Esophagus muscularis mucosa (tissue), 4 donors: Measurements from ENCODE around the gene DEAF1. TPM values are rescaled to one million over a fixed set of nuclear protein-coding genes. Genes with fewer than 3 reads are reported as not detected.
"Not testable (repeated sequence)": the region's sequence is repeated elsewhere in the genome, so short reads cannot be mapped to it uniquely, and the experiment has no call there.

ENCODE experiments used
- DNase-seq: peaks from one replicate; pipeline ENCODE4 v3.0.0-alpha.2; 2017; ENCODE audit errors: extremely low spot score
- H3K27ac ChIP-seq, 4 donors: fragments of 200-600 bp; sonication (generic); replicated peaks in 1 of 4; 1 replicate in 3 of 4; 2 replicates in 1 of 4; pipeline ENCODE4 v1.5.1; 2016 to 2019; ENCODE audit warnings: mild to moderate bottlenecking in 1 of 4
- H3K27me3 ChIP-seq, 4 donors: fragments of 200-600 bp; sonication (generic); one replicate each; pipeline versions ENCODE4 v1.5.1 to v1.6.0; 2016 to 2019
- H3K36me3 ChIP-seq, 4 donors: fragments of 200-600 bp; sonication (generic); one replicate each; pipeline ENCODE4 v1.5.1; 2016 to 2019
- H3K4me1 ChIP-seq, 4 donors: fragments of 200-600 bp; sonication (generic); one replicate each; pipeline ENCODE4 v1.5.1; 2016 to 2019
- H3K4me3 ChIP-seq, 4 donors: fragments of 200-600 bp; sonication (generic); 1 replicate in 2 of 4; 2 replicates in 2 of 4; pipeline ENCODE4 v1.5.1; 2016 to 2019; ENCODE audit warnings: mild to moderate bottlenecking in 4 of 4, moderate library complexity in 1 of 4
- H3K9me3 ChIP-seq, 4 donors: fragments of 200-600 bp; sonication (generic); 1 replicate in 3 of 4; 2 replicates in 1 of 4; pipeline ENCODE4 v1.5.1; 2016 to 2019
- EP300 ChIP-seq: sonication (generic); formaldehyde crosslinking; IDR thresholded peaks from one replicate; pipeline ENCODE4 v1.6.1; 2017; ENCODE audit warnings: antibody characterized with exemption
- POLR2A ChIP-seq: fragments of 450-650 bp; IDR thresholded peaks from one replicate; pipeline ENCODE4 v1.6.1; 2017; ENCODE audit warnings: antibody characterized with exemption, moderate library complexity, mild to moderate bottlenecking, low read depth
- POLR2AphosphoS5 ChIP-seq, 2 donors: sonication (generic); formaldehyde crosslinking; IDR thresholded peaks; one replicate each; pipeline ENCODE4 v1.6.1; 2017; ENCODE audit warnings: antibody characterized with exemption in 2 of 2
- WGBS: methylation state at CpG from one replicate; pipeline ENCODE4 v1.1.5; 2018; 5-methylcytosine and 5-hydroxymethylcytosine counted together
- intact Hi-C: fragments of 100-400 bp; cut with DNase I; formaldehyde crosslinking; loops from one replicate; pipeline ENCODE4 v1.15.1; 2023
- total RNA-seq, 4 donors: library from RNA; depleted of rRNA; stranded (reverse); fragments of >200 nt; gene quantifications; one replicate each; pipeline versions ENCODE4 v1.1.0 to v1.2.1, GENCODE V29; 2016
- TF ChIP-seq, protein P1 (sequence below), 3 experiments: fragments of 200-600 bp in 2 of 3; fragments of 450-650 bp in 1 of 3; sonication (generic) in 2 of 3; IDR thresholded peaks; one replicate each; pipeline ENCODE4 v1.5.1; 2017 to 2019; ENCODE audit warnings: antibody characterized with exemption in 3 of 3, mild to moderate bottlenecking in 2 of 3, moderate library complexity in 1 of 3

The DEAF1 gene
- 10 to 100 TPM; 24.9 to 57.1 (median 39.4) TPM for total RNA-seq

DNA sequence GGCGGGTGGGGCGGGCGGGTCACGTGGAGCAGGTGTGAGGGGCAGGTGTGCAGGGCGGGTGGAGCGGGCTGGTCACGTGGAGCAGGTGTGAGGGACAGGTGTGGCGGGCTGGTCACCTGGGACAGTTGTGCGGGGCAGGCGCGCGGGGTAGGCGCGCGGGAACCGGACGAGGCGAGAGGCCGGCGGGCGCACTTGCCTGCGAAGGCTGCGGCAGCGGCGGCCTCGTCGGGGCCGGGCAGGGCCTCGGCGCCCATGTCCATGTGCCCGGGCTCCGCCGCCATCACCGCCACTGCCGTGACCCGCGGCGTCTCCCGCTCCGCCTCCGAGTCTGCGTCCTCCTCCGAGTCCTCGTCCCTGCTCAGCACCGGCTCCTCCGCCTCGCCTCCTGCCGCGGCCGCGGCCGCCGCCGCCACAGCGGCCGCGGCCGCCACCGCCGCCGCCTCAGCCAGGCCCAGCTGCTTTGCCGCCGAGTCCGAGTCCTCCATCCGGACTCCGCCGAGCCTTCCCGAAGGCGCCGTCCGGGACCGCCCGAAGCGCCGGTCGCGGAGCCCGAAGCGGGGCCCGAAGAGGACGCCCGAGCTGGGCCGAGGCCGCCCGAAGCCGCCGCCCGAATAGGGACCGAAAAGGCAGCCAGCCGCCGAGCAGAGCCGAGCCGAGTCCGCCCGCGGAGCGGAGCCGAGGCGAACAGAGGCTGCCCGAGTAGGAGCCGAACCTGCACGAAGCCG is at the start of gene DEAF1:
Gene DEAF1, minus strand, starts transcription at position 660 of the 725 bp plus-strand sequence. Its CDS starts 175 bp downstream, at position 485.
- H3K4me1 ChIP-seq, result peaks cover 34 to 57% (median 52%) of the 10 kb centered on the region in 4 donors

DNA sequence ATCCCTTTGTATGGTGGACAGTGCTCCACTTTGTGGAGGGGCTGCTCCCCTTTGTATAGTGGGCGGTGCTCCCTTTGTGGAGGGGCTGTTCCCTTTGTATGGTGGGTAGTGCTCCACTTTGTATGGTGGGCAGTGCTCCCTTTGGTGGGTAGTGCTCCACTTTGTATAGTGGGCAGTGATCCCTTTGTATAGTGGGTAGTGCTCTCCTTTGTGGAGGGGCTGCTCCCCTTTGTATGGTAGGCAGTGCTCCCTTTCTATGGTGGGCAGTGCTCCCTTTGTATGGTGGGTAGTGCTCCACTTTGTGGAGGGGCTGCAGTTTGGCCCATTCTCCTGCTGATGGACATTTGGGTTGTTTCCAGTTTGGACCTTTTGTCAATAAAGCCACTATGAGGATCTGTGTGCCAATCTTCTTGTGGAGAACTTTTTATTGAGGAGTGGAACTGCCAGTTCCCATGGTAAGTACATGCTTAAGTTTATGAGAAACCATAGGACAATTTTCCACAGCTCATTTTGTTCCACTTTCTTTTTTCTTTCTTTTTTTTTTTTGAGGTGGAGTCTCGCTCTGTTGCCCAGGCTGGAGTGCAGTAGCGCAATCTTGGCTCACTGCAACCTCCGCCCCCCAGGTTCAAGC is 47.7 kb upstream of the DEAF1 start:
- Histone ChIP-seq H3K27ac (no peak overlapping the region), H3K36me3 (no peaks in the 10 kb centered on the region), H3K9me3 (no peaks in the 10 kb centered on the region), H3K27me3 (peaks cover 0 to 8% (median 0%) of the 10 kb centered on the region in 4 donors), H3K4me1 (peaks cover 11 to 14% (median 12%) of the 10 kb centered on the region in 4 donors), H3K4me3 (no peak overlapping the region)
- TF ChIP-seq POLR2AphosphoS5 (IDR thresholded peaks at IDR 0.05) (no peak), POLR2A (no peak), EP300 (no peak)
- TF ChIP-seq, protein P1, sequence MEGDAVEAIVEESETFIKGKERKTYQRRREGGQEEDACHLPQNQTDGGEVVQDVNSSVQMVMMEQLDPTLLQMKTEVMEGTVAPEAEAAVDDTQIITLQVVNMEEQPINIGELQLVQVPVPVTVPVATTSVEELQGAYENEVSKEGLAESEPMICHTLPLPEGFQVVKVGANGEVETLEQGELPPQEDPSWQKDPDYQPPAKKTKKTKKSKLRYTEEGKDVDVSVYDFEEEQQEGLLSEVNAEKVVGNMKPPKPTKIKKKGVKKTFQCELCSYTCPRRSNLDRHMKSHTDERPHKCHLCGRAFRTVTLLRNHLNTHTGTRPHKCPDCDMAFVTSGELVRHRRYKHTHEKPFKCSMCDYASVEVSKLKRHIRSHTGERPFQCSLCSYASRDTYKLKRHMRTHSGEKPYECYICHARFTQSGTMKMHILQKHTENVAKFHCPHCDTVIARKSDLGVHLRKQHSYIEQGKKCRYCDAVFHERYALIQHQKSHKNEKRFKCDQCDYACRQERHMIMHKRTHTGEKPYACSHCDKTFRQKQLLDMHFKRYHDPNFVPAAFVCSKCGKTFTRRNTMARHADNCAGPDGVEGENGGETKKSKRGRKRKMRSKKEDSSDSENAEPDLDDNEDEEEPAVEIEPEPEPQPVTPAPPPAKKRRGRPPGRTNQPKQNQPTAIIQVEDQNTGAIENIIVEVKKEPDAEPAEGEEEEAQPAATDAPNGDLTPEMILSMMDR (IDR thresholded peaks at IDR 0.05), result no peak
- intact Hi-C loops, result no loop called here
- DNase-seq, result no peak
- 91% methylated on average over 3 of the region's 4 CpGs for WGBS

More for the DNA sequence above, at the start of gene DEAF1:
- peak within 1 kb of the TSS; percentile 94 to 100 (median 98) for H3K27ac ChIP-seq
- 24% methylated on average over 9 of the region's 103 CpGs for WGBS
- H3K9me3 ChIP-seq, result no peaks in the 10 kb centered on the region
- H3K27me3 ChIP-seq, result no peaks in the 10 kb centered on the region
- peak within 1 kb of the TSS; percentile 85 to 95 (median 88) for H3K4me3 ChIP-seq
- TF ChIP-seq POLR2AphosphoS5 (IDR thresholded peaks at IDR 0.05) (peak in 1 of 2 donors; percentile 51), POLR2A (no peak)
- H3K36me3 ChIP-seq, result peaks cover 0 to 18% (median 7%) of the 10 kb centered on the region in 4 donors
- peak; percentile 99 for DNase-seq
- intact Hi-C loops, result no loop called here

DNA sequence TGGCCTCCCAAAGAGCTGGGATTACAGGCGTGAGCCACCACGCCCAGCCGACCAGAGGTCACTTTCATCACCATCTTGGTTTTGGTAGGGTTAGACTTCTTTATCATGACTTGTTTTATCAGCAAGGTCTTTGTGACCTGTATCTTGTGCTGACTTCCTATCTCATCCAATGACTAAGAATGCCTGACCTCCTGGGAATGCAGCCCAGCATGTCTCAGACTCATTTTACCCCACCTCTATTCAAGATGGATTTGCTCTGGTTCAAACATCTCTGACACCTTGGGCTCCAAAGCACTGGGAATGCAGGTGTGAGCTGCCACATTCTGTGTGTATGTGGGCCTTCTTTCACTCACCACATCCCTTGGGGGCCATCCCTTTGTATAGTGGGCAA is 47.1 kb upstream of the DEAF1 start:
- no peak for DNase-seq
- TF ChIP-seq POLR2A (no peak), POLR2AphosphoS5 (IDR thresholded peaks at IDR 0.05) (no peak), EP300 (no peak)
- TF ChIP-seq, protein P1 (IDR thresholded peaks at IDR 0.05), result no peak
- H3K27me3 ChIP-seq, result peaks cover 0 to 8% (median 0%) of the 10 kb centered on the region in 4 donors
- H3K9me3 ChIP-seq, result no peaks in the 10 kb centered on the region
- no peak overlapping the region for H3K4me3 ChIP-seq
- intact Hi-C loops, result no loop called here
- WGBS, result 97% methylated on average over 3 of the region's 3 CpGs
- no peaks in the 10 kb centered on the region for H3K36me3 ChIP-seq
- H3K27ac ChIP-seq, result no peak overlapping the region
- peaks cover 11 to 18% (median 13%) of the 10 kb centered on the region in 4 donors for H3K4me1 ChIP-seq

DNA sequence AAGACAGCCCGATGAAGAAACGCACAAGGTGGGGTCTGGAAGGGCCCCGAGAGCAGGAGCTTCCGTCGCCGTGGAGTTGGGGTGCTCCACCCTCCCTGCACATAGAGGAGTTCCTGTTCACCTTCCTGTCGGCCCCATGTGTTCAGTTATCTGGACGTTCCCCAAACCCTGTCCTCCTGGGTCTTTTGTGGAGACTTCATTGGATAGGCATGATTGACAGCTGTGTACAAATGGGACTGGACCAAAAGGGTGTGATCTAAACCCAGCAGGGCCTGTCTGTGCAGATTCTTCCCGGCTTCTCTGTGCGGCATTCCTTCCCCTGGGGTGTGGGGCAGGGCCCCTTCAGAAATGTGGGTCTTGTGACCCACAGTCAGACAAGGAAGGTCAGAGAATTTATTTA is 42.9 kb upstream of the DEAF1 start:
- H3K9me3 ChIP-seq, H3K27ac ChIP-seq, H3K4me3 ChIP-seq, DNase-seq, H3K36me3 ChIP-seq, intact Hi-C loops, H3K4me1 ChIP-seq: not testable (repeated sequence)
- peaks cover 0 to 22% (median 4%) of the 10 kb centered on the region in 4 donors for H3K27me3 ChIP-seq
- WGBS, result 50% methylated on average over 10 of the region's 10 CpGs

DNA sequence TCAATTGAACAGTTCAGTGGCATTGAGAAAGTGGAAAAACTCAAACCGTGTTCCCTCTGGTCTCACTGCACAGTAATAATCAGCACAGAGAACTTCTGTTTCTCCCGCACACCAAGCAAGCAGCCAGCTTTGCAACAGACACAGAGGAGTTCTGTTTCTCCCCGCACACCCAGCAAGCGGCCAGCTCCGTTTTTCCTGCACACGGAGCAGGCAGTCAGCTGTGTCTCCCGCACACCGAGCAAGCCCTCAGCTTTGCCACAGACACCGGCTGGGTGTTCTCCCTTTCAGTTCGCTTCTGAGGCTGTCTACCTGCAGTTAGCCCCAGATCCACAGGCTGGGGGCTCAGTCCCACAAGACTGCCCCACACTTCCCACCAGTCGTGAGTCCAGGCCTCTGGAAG is 42.3 kb upstream of the DEAF1 start:
- WGBS, result 49% methylated on average over 9 of the region's 11 CpGs
- DNase-seq, result no peak
- TF ChIP-seq POLR2A (no peak), POLR2AphosphoS5 (IDR thresholded peaks at IDR 0.05) (no peak), EP300 (no peak)
- TF ChIP-seq, protein P1 (IDR thresholded peaks at IDR 0.05), result no peak
- Histone ChIP-seq H3K36me3 (no peaks in the 10 kb centered on the region), H3K4me1 (peaks cover 0 to 8% (median 4%) of the 10 kb centered on the region in 4 donors), H3K4me3 (no peak overlapping the region), H3K9me3 (no peaks in the 10 kb centered on the region), H3K27me3 (peaks cover 0 to 26% (median 4%) of the 10 kb centered on the region in 4 donors), H3K27ac (no peak overlapping the region)
- intact Hi-C loops, result no loop called here

GRCh38 chr11:734541-734940 is 39.5 kb upstream of the DEAF1 start:
- H3K4me3 ChIP-seq, H3K9me3 ChIP-seq, DNase-seq, H3K27ac ChIP-seq, H3K36me3 ChIP-seq, H3K4me1 ChIP-seq, intact Hi-C loops: not testable (repeated sequence)
- peaks cover 0 to 29% (median 4%) of the 10 kb centered on the region in 4 donors for H3K27me3 ChIP-seq
- 95% methylated on average over 13 of the region's 26 CpGs for WGBS
